T1000 (cell line): Measurements from ENCODE around the gene KIAA0319L.

Experiments used
- DNase-seq: peaks from one replicate; lab custom pipeline; 2025; ENCODE audit warnings: mixed read lengths; lab: John Stamatoyannopoulos, UW

The KIAA0319L gene

GRCh38 chr1:35563166-35563565 is 6.0 kb upstream of the KIAA0319L start:
- DNase-seq: no peak

DNA sequence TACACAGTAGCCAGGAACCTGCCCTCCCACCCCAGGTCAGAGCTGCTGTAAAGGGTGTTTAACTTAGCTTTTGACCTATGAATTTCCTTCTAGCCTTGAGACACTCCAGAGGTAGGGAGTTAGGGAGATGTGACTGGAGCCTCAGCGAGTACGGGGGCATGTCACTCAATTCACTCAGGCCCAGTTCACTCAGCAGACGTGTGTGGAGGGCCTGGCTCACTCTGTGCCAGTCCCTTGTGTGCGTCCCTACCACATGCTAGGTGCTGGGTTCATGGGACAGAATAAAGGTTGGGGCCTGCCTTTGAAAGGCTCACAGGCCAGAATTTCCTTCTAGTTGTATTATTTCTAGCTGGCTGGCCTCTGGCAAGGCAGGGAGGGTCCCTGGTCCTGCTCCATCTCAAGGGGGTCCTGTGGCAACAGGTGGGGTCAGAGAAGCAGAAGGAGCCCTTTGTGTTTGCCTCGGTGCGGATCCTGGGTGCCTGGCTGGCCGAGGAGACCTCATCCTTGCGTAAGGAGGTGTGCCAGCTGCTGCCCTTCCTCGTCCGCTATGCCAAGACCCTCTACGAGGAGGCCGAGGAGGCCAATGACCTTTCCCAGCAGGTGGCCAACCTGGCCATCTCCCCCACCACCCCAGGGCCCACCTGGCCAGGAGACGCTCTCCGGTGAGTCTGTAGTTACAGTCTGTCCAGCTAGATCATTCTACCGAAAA is 4.9 kb upstream of the KIAA0319L start:
- no peak for DNase-seq

- no peak for DNase-seq
Measured at GRCh38 chr1:35561297-35561971, 4.2 kb upstream of the KIAA0319L start.

DNA sequence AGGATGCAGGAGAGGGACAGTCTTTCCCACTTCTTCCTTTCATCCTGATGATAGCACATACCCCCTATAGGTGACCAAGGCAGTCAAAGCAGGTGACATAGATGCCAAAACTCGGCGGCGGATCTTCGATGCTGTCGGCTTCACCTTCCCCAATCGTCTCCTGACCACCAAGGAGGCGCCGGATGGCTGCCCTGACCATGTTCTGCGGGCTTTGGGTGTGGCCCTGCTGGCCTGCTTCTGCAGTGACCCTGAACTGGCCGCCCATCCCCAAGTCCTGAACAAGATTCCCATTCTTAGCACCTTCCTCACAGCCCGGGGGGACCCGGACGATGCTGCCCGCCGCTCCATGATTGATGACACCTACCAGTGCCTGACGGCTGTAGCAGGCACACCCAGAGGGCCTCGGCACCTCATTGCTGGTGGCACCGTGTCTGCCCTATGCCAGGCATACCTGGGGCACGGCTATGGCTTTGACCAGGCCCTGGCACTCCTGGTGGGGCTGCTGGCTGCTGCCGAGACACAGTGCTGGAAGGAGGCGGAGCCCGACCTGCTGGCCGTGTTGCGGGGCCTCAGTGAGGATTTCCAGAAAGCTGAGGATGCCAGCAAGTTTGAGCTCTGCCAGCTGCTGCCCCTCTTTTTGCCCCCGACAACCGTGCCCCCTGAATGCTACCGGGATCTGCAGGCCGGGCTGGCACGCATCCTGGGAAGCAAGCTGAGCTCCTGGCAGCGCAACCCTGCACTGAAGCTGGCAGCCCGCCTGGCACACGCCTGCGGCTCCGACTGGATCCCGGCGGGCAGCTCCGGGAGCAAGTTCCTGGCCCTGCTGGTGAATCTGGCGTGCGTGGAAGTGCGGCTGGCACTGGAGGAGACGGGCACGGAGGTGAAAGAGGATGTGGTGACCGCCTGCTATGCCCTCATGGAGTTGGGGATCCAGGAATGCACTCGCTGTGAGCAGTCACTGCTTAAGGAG is 3.3 kb upstream of the KIAA0319L start:
- no peak for DNase-seq

DNA sequence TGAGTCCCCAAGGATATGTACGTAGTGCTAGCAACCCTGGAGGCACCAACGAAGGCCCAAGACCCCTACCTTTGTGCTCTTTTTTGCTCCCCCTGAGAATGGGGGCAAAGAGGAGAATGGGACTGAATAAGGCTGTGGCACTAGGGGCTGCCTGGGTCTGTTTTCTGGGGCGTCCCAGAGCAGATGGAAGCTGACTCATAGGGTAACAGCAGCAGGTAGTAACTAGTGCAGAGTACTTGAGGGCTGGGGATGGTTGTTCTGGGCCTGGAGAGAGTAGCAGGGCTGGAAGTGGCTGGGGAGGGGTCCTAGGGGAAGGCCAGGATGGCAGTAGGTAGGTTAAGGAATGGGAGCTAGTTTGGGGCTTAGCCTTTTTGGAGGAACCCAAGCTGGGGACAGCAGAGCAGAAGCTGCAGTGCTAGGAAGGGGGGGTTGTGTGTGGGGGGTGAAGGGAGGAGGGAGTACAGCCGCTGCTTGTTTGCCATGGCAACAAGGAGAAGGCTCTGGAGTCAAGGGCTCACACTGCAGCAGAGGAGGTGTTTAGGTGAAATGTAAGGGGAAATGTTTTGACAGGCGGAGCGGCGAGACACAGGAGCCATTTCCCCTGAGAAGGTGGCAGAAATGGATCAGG is 2.2 kb upstream of the KIAA0319L start:
- DNase-seq: no peak

DNA sequence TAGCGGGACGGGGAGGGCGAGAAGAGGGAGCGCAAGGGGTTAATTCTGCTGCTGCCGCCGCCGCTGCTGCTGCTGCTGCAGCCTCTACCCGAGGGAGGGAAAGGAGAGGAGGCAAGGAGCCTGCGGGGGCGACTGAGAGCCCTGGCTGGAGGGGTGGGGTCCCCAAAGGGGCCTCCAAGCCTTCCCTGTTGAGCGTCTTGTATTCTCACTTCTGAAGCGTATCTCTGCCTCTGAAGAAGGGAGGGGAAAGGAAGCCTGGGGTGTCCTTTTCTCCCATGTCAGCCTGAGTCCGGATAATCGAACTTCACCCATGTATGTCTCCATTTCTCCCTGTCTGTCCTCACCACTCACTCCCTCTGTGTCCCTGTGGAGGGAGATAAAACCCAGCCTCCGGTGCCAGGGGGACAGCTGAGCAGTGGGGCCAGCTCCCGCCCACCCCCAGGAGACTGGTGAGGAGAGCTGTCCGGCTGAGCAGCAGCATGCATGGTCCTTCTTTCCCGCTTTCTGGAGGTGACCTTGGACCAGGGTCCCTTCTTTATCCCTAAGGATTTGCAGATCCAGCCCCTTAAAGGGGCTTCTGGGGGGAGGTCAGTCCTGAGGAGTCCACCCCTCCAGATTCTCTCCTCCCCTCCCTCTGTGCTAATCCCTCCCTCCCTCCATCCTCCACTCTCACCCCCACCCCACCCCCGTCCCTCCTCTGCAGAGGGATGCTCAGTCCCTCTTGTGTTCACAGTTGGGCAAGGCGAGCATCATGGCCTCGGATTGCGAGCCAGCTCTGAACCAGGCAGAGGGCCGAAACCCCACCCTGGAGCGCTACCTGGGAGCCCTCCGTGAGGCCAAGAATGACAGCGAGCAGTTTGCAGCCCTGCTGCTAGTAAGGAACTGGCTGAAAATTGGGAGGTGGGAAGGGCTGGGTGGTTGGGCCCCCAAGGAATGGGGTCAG is 1.4 kb upstream of the KIAA0319L start:
- no peak for DNase-seq

DNA sequence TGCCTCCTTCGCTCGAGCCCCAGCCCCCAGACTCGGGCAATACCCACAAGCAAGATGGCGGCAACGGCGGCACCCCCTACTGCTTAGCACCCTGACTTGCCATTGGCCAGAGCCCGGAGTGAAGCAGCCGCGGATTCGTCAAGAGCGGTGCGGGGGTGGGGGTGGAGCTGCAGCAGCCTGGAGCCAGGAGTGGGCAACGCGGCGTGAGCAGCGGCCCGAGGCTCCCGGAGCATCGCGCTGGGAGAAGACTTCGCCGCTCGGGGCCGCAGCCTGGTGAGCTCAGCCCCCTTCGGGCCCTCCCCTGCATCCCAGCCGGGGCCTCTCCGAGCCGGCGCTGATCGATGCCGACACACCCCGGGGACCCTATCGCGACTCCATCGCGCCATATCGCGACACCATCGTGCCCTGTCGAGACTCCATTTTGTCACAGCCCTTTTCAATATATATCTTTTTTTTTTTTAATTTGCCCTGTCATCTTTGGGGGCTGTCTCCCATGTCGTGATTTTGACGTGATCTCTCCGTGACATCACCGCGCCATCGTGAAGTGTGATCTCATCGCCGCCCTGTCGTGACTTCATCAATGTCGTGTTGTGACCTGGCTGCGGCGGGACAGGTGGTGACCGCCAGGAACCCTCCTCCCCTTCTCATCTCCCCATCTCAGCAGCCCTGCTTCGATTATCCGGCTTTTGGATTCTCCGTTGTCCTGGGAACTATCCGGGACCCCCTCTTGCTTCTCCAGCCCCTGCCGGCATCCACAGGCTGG is 589 bp upstream of the KIAA0319L start, which contains the start of gene NCDN:
Gene NCDN (plus strand): TSS at position 189 of the 763 bp plus-strand sequence. CDS start 392 bp downstream, at position 581.
- peak; percentile 94 for DNase-seq

- no peak for DNase-seq
Measured at GRCh38 chr1:35556484-35557117, 602 bp downstream of the KIAA0319L start.

DNA sequence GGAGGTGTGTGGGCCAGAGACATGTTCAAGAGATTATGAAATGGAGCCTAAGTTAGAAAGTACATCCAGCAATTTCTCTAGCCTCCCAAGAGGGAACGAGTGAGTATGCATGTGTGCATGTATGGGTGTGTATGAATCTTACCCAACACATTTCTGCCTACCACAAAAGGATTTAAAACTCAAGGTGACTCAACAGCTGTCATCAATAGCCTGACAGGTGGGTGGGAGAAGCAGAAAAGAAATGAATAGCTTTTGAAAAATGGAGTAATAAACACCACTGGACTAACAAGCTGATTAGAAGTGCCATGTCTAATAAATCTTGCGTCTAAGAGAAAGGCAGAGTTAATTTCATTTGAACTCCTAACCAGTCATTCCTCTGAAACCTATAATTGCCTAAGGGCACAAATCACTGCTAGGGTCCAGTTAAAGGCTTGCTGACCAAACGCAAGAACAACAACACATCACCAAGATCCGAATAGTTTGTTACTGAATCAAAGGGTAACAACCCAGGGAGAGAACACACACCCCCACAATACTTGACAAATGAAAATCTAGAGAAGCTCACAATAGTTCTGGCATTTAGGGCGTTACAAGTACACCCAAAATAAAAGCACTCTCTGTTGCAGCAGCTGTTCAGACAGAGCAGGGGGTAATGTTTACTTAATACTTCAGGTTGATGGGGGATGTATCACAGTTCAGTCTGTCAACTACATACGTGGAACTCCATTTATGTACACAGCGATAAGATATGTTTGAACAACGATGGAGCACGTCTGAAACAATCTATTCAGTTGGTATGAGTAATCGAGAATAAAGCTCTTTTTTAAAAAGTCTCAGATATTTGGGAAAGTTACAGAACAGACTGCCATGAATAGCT is 1.4 kb downstream of the KIAA0319L start:
- DNase-seq: peak; percentile 27

DNA sequence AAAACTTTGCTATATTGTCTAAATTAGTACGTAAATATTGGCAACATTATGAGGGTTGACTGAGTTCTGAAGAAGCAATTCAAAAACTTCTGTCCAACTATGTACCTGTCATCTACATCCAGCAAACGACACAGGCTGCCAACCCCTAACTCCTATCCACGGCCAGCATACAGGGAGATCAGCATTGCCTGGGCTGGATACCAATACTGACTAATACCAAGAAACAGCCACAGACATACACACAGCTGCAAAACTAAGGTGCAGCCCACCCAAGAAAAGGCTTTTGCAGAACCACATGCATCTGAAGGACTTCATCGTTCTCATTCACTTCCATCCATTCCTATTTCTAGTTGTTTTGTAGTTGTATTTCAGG is 2.0 kb downstream of the KIAA0319L start:
- no peak for DNase-seq

GRCh38 chr1:35554266-35555211 is 2.7 kb downstream of the KIAA0319L start:
- DNase-seq: no peak

DNA sequence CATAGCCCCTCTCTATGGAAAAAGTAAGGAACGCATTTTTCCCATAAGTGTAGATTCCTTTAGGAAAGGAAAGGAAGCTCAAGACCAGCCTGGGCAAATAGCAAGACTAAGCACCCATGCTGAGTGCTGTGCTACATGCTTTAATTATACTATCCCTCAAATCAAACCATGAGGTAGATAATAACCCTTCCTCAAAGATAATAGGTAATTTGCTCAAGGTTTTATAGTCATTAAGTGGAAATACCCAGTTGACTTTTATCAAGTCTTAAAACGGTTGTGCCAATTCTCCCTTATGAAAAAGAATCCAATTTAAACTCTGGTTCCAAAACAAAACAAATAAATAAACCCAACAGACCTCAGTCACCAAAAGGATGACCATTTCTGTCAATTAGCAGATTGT is 3.4 kb downstream of the KIAA0319L start:
- DNase-seq: no peak

GRCh38 chr1:35546614-35547013 is 10.6 kb downstream of the KIAA0319L start:
- DNase-seq: no peak

GRCh38 chr1:35544976-35545375 is 12.2 kb downstream of the KIAA0319L start:
- no peak for DNase-seq

- DNase-seq: no peak
Measured at GRCh38 chr1:35539824-35540261, 17.4 kb downstream of the KIAA0319L start.

GRCh38 chr1:35539073-35539823 is 18.0 kb downstream of the KIAA0319L start:
- no peak for DNase-seq

GRCh38 chr1:35537806-35538205 is 19.4 kb downstream of the KIAA0319L start:
- no peak for DNase-seq
